ENCODE results near the gene FARP2. TPM values are rescaled to one million over a fixed set of nuclear protein-coding genes. Genes with fewer than 3 reads are reported as not detected.

The FARP2 gene
- polyA plus RNA-seq, 1 donor from 2014 or later = 21.9 TPM

GRCh38 chr2:241344925-241345651, 11.0 kb upstream of the FARP2 start:
- Mint-ChIP-seq H3K36me3 (peaks cover 3% of the 10 kb centered on the region), H3K4me3 (no peak overlapping the region), H3K4me1 (peaks cover 4 to 10% (median 8%) of the 10 kb centered on the region in 3 donors), H3K27me3 (no peaks in the 10 kb centered on the region), H3K9me3 (peaks cover 0 to 1% (median 0%) of the 10 kb centered on the region in 3 donors), H3K27ac (no peak overlapping the region)

GRCh38 chr2:241349941-241350340, 6.1 kb upstream of the FARP2 start:
- Mint-ChIP-seq H3K4me1 (peaks cover 0 to 2% (median 0%) of the 10 kb centered on the region in 3 donors), H3K36me3 (peaks cover 8% of the 10 kb centered on the region)

GRCh38 chr2:241350530-241350877, 5.6 kb upstream of the FARP2 start:
- no peak overlapping the region for H3K4me3 Mint-ChIP-seq
- H3K27ac Mint-ChIP-seq = no peak overlapping the region
- H3K27me3 Mint-ChIP-seq = no peaks in the 10 kb centered on the region
- peaks cover 0 to 2% (median 0%) of the 10 kb centered on the region in 3 donors for H3K4me1 Mint-ChIP-seq
- H3K9me3 Mint-ChIP-seq = no peaks in the 10 kb centered on the region
- H3K36me3 Mint-ChIP-seq = peaks cover 8% of the 10 kb centered on the region

More at GRCh38 chr2:241349941-241350340, 6.1 kb upstream of the FARP2 start:
- Mint-ChIP-seq H3K27ac (peak overlapping the region in 1 of 3 donors; percentile 59), H3K9me3 (no peaks in the 10 kb centered on the region), H3K27me3 (no peaks in the 10 kb centered on the region), H3K4me3 (no peak overlapping the region)

GRCh38 chr2:241350878-241351639, 5.0 kb upstream of the FARP2 start:
- no peak overlapping the region for H3K4me3 Mint-ChIP-seq
- no peaks in the 10 kb centered on the region for H3K27me3 Mint-ChIP-seq
- peaks cover 4% of the 10 kb centered on the region for H3K36me3 Mint-ChIP-seq
- no peaks in the 10 kb centered on the region for H3K9me3 Mint-ChIP-seq
- no peak overlapping the region for H3K27ac Mint-ChIP-seq
- peaks cover 0 to 2% (median 0%) of the 10 kb centered on the region in 3 donors for H3K4me1 Mint-ChIP-seq

GRCh38 chr2:241351640-241352031, 4.4 kb upstream of the FARP2 start:
- Mint-ChIP-seq H3K36me3 (peaks cover 4% of the 10 kb centered on the region), H3K27me3 (no peaks in the 10 kb centered on the region), H3K27ac (no peak overlapping the region), H3K4me1 (peaks cover 0 to 2% (median 0%) of the 10 kb centered on the region in 3 donors), H3K4me3 (no peak overlapping the region), H3K9me3 (no peaks in the 10 kb centered on the region)

GRCh38 chr2:241352227-241352626, 3.9 kb upstream of the FARP2 start:
- Mint-ChIP-seq H3K36me3 (peaks cover 4% of the 10 kb centered on the region), H3K9me3 (no peaks in the 10 kb centered on the region), H3K27ac (no peak overlapping the region), H3K4me1 (peaks cover 4 to 7% (median 4%) of the 10 kb centered on the region in 3 donors), H3K27me3 (no peaks in the 10 kb centered on the region), H3K4me3 (no peak overlapping the region)

- Mint-ChIP-seq H3K27ac (peak overlapping the region in 1 of 3 donors; percentile 53), H3K27me3 (peaks cover 2% of the 10 kb centered on the region), H3K9me3 (no peaks in the 10 kb centered on the region), H3K36me3 (peaks cover 4% of the 10 kb centered on the region), H3K4me1 (peaks cover 21 to 28% (median 28%) of the 10 kb centered on the region in 3 donors), H3K4me3 (peak overlapping the region in 3 of 4 donors; percentile 15 to 39 (median 37))
Observed at GRCh38 chr2:241354668-241355658, 1.1 kb upstream of the FARP2 start.

- Mint-ChIP-seq H3K4me3 (peak overlapping the region; percentile 86 to 97 (median 90)), H3K36me3 (peaks cover 2% of the 10 kb centered on the region), H3K4me1 (peaks cover 22 to 38% (median 33%) of the 10 kb centered on the region in 3 donors), H3K27me3 (peaks cover 2% of the 10 kb centered on the region), H3K9me3 (no peaks in the 10 kb centered on the region), H3K27ac (peak overlapping the region; percentile 83 to 89 (median 86))
Observed at GRCh38 chr2:241356871-241357260, 781 bp downstream of the FARP2 start.

GRCh38 chr2:241357531-241357930, 1.4 kb downstream of the FARP2 start:
- Mint-ChIP-seq H3K4me1 (peaks cover 22 to 38% (median 33%) of the 10 kb centered on the region in 3 donors), H3K9me3 (no peaks in the 10 kb centered on the region), H3K27me3 (peaks cover 2% of the 10 kb centered on the region), H3K27ac (peak overlapping the region; percentile 83 to 89 (median 84)), H3K4me3 (peak overlapping the region; percentile 86 to 97 (median 90)), H3K36me3 (peaks cover 2% of the 10 kb centered on the region)

- Mint-ChIP-seq H3K4me1 (peaks cover 22 to 45% (median 35%) of the 10 kb centered on the region in 3 donors), H3K27ac (peak overlapping the region; percentile 41 to 88 (median 70)), H3K36me3 (peaks cover 4% of the 10 kb centered on the region), H3K27me3 (peaks cover 2% of the 10 kb centered on the region), H3K9me3 (no peaks in the 10 kb centered on the region), H3K4me3 (peak overlapping the region; percentile 63 to 76 (median 68))
Observed at GRCh38 chr2:241358470-241358869, 2.4 kb downstream of the FARP2 start.

- peaks cover 2% of the 10 kb centered on the region for H3K27me3 Mint-ChIP-seq
- peaks cover 28 to 51% (median 40%) of the 10 kb centered on the region in 3 donors for H3K4me1 Mint-ChIP-seq
- peak overlapping the region; percentile 36 to 92 (median 86) for H3K27ac Mint-ChIP-seq
- H3K36me3 Mint-ChIP-seq = peaks cover 4% of the 10 kb centered on the region
- H3K9me3 Mint-ChIP-seq = no peaks in the 10 kb centered on the region
- peak overlapping the region in 3 of 4 donors; percentile 63 to 75 (median 71) for H3K4me3 Mint-ChIP-seq
Observed at GRCh38 chr2:241359481-241360045, 3.5 kb downstream of the FARP2 start.

- Mint-ChIP-seq H3K9me3 (no peaks in the 10 kb centered on the region), H3K27me3 (peaks cover 2% of the 10 kb centered on the region), H3K36me3 (peaks cover 4% of the 10 kb centered on the region), H3K27ac (peak overlapping the region in 2 of 3 donors; percentile 12 to 20), H3K4me1 (peaks cover 33 to 54% (median 48%) of the 10 kb centered on the region in 3 donors), H3K4me3 (peak overlapping the region in 1 of 4 donors; percentile 49)
Observed at GRCh38 chr2:241363426-241363825, 7.3 kb downstream of the FARP2 start.

GRCh38 chr2:241364781-241365180, 8.7 kb downstream of the FARP2 start:
- H3K27me3 Mint-ChIP-seq = no peaks in the 10 kb centered on the region
- no peak overlapping the region for H3K27ac Mint-ChIP-seq

GRCh38 chr2:241366678-241367077, 10.6 kb downstream of the FARP2 start:
- Mint-ChIP-seq H3K9me3 (no peaks in the 10 kb centered on the region), H3K27ac (peak overlapping the region in 1 of 3 donors; percentile 47), H3K27me3 (no peaks in the 10 kb centered on the region), H3K4me3 (no peak overlapping the region), H3K4me1 (peaks cover 29 to 49% (median 43%) of the 10 kb centered on the region in 3 donors), H3K36me3 (peaks cover 2% of the 10 kb centered on the region)

More at GRCh38 chr2:241364781-241365180, 8.7 kb downstream of the FARP2 start:
- H3K4me1 Mint-ChIP-seq = peaks cover 32 to 46% (median 46%) of the 10 kb centered on the region in 3 donors
- peaks cover 4% of the 10 kb centered on the region for H3K36me3 Mint-ChIP-seq
- H3K4me3 Mint-ChIP-seq = no peak overlapping the region
- H3K9me3 Mint-ChIP-seq = no peaks in the 10 kb centered on the region

Measured in IgD-negative memory B cell (primary cell).